ENCODE data around the gene FRMD5. TPM values are rescaled to one million over a fixed set of nuclear protein-coding genes. Genes with fewer than 3 reads are reported as not detected.
"Not testable (repeated sequence)": the region's sequence is repeated elsewhere in the genome, so short reads cannot be mapped to it uniquely, and the experiment has no call there.

FRMD5 gene
- total and polyA plus RNA-seq, 7 donors: under 0.01 to 0.01 TPM; not detected in 5

DNA sequence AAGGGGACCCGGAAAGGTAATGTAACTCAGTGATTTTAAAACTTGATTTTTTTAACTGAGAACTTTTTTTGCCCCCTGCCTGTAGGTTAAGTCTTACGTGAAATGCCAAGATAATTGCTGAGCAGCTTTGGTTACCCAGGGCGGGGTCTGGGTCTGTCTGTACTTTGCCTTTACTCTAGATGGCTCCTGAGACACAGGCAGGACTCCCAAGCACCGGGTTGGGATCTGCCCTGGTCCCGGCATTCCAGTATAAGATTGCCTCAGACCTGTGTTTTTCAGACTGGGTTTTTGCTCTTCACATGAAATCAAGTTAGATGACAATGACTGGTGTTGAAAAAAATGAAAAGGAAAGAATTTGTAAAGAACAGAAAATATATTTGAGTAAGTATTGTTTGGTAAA lies 328.0 kb downstream of the FRMD5 start:
- ATAC-seq: no peak
- WGBS, 3 donors: 94 to 96% (median 96%) methylated on average over 5 of the region's 5 CpGs

DNA sequence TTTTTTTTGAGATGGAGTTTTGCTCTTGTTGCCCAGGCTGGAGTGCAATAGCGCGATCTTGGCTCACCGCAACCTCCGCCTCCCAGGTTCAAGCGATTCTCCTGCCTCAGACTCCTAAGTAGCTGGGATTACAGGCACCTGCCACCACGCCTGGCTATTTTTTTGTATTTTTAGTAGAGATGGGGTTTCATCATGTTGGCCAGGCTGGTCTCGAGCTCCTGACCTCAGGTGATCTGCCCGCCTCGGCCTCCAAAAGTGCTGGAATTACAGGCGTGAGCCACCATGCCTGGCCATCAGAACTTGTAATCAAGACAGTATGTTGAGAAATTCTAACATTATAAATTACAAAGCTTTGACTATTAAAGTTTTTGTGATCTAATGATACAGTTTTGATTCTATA lies 328.4 kb downstream of the FRMD5 start:
- H3K27me3 ChIP-seq (ENCODE audit: insufficient read depth in 3 of 3, low read length in 2 of 3); H3K4me1 ChIP-seq; H3K9me3 ChIP-seq; H3K36me3 ChIP-seq (ENCODE audit: insufficient read depth in 1 of 2, low read depth in 1 of 2); DNase-seq; intact Hi-C loops (cut with DNase I); ATAC-seq; H3K27ac ChIP-seq; H3K4me3 ChIP-seq: not testable (repeated sequence)
- 95 to 97% (median 96%) methylated on average over 6 to 10 of the region's 10 CpGs for WGBS, 3 donors

More for the DNA sequence above, 328.0 kb downstream of the FRMD5 start:
- Histone ChIP-seq H3K4me3 (no peak overlapping the region), H3K36me3 (ENCODE audit: insufficient read depth in 1 of 2, low read depth in 1 of 2) (no peaks in the 10 kb centered on the region), H3K9me3 (no peaks in the 10 kb centered on the region), H3K27ac (no peak overlapping the region), H3K4me1 (no peaks in the 10 kb centered on the region), H3K27me3 (ENCODE audit: insufficient read depth in 3 of 3, low read length in 2 of 3) (no peaks in the 10 kb centered on the region)
- TF ChIP-seq, protein P1, sequence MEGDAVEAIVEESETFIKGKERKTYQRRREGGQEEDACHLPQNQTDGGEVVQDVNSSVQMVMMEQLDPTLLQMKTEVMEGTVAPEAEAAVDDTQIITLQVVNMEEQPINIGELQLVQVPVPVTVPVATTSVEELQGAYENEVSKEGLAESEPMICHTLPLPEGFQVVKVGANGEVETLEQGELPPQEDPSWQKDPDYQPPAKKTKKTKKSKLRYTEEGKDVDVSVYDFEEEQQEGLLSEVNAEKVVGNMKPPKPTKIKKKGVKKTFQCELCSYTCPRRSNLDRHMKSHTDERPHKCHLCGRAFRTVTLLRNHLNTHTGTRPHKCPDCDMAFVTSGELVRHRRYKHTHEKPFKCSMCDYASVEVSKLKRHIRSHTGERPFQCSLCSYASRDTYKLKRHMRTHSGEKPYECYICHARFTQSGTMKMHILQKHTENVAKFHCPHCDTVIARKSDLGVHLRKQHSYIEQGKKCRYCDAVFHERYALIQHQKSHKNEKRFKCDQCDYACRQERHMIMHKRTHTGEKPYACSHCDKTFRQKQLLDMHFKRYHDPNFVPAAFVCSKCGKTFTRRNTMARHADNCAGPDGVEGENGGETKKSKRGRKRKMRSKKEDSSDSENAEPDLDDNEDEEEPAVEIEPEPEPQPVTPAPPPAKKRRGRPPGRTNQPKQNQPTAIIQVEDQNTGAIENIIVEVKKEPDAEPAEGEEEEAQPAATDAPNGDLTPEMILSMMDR (IDR thresholded peaks at IDR 0.05): no peak
- DNase-seq: no peak
- intact Hi-C loops (cut with DNase I): no loop called here

DNA sequence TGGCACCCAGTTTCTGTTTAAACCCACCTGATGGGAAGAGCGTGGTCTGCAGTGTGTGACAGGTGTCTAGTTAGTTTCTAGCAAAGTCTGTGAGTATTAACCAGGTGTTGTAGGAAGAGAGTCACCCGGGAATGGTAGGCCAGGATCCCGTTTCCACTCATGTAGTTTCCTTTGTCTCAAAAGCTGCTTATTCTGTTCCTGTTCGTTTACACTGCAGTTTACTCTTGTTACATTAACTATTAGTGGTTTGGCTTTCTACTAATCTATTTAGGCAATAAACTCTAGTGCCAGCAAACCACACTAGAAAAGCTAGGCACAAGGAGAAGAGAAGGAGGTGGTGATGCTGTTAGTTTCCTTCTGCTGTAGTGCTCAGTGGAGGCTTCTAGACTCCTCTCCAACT lies 335.5 kb downstream of the FRMD5 start:
- intact Hi-C loops (cut with DNase I): no loop called here
- Histone ChIP-seq H3K27ac (no peak overlapping the region), H3K4me3 (no peak overlapping the region), H3K27me3 (ENCODE audit: insufficient read depth in 3 of 3, low read length in 2 of 3) (no peaks in the 10 kb centered on the region), H3K4me1 (no peaks in the 10 kb centered on the region), H3K36me3 (ENCODE audit: insufficient read depth in 1 of 2, low read depth in 1 of 2) (no peaks in the 10 kb centered on the region), H3K9me3 (no peaks in the 10 kb centered on the region)
- 65 to 71% (median 67%) methylated on average over 4 of the region's 4 CpGs for WGBS, 3 donors
- ATAC-seq (no peak), DNase-seq (no peak)
- TF ChIP-seq, protein P1 (IDR thresholded peaks at IDR 0.05): no peak

DNA sequence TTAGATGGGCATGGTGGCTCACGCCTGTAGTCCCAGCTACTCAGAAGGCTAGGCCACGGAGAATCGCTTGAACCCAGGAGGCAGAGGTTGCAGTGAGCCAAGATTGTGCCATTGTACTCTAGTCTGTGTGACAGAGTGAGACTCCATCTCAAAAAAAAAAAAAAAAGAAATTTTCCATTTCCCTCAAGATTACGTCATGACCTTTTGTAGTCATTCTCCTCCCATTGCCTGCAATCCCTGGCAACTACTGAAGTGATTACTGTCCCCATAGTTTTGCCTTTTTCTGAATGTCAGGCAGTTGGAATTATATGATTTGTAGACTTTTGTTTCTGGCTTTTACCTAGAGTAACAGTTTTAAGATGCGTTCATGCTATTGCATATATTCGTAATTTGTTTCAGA lies 340.3 kb downstream of the FRMD5 start:
- WGBS, 3 donors: 94 to 96% (median 95%) methylated on average over 6 of the region's 6 CpGs
- Histone ChIP-seq H3K27ac (no peak overlapping the region), H3K36me3 (ENCODE audit: insufficient read depth in 1 of 2, low read depth in 1 of 2) (no peaks in the 10 kb centered on the region), H3K27me3 (ENCODE audit: insufficient read depth in 3 of 3, low read length in 2 of 3) (no peaks in the 10 kb centered on the region), H3K4me1 (no peaks in the 10 kb centered on the region), H3K4me3 (no peak overlapping the region), H3K9me3 (no peaks in the 10 kb centered on the region)
- DNase-seq (no peak), ATAC-seq (no peak)
- intact Hi-C loops (cut with DNase I): no loop called here
- TF ChIP-seq, protein P1 (IDR thresholded peaks at IDR 0.05): no peak

DNA sequence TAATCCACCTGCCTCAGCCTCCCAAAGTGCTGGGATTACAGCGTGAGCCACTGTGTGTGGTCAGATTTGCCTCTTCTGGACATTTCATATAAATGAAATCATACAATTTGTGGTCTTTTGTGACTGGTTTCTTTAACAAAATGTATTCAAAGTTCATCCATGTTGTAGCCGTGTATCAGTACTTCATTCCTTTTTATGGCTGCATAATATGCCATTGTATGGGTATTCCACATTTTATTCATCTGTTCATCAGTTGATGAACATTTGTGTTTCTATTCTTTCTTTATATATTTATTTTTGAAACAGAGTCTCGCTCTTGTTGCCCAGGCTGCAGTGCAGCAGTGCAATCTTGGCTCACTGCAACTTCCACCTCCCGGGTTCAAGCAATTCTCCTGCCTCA lies 342.5 kb downstream of the FRMD5 start:
- ATAC-seq (no peak), DNase-seq (no peak)
- Histone ChIP-seq H3K4me3 (no peak overlapping the region), H3K9me3 (no peaks in the 10 kb centered on the region), H3K36me3 (ENCODE audit: insufficient read depth in 1 of 2, low read depth in 1 of 2) (no peaks in the 10 kb centered on the region), H3K27me3 (ENCODE audit: insufficient read depth in 3 of 3, low read length in 2 of 3) (no peaks in the 10 kb centered on the region), H3K27ac (no peak overlapping the region), H3K4me1 (no peaks in the 10 kb centered on the region)
- TF ChIP-seq, protein P1 (IDR thresholded peaks at IDR 0.05): no peak
- WGBS, 3 donors: 97 to 100% (median 99%) methylated on average over 4 of the region's 4 CpGs
- intact Hi-C loops (cut with DNase I): no loop called here

All from psoas muscle (tissue), 8 donors.